ENCODE results near the gene ARID1A.

DNA sequence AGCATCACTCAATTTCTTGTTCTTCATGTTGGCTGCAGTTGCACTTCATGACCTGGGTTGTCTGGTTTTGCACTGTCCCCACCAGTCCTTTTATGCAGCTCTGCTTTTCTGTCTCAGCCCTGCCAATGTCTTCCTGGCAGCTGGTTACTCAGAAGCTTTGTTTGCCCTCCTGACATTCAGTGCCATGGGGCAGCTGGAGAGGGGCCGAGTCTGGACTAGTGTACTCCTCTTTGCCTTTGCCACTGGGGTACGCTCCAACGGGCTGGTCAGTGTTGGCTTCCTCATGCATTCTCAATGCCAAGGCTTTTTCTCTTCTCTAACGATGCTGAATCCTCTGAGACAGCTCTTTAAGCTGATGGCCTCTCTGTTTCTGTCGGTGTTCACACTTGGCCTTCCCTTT is 98.6 kb downstream of the ARID1A start:
- TF ChIP-seq, protein P1, sequence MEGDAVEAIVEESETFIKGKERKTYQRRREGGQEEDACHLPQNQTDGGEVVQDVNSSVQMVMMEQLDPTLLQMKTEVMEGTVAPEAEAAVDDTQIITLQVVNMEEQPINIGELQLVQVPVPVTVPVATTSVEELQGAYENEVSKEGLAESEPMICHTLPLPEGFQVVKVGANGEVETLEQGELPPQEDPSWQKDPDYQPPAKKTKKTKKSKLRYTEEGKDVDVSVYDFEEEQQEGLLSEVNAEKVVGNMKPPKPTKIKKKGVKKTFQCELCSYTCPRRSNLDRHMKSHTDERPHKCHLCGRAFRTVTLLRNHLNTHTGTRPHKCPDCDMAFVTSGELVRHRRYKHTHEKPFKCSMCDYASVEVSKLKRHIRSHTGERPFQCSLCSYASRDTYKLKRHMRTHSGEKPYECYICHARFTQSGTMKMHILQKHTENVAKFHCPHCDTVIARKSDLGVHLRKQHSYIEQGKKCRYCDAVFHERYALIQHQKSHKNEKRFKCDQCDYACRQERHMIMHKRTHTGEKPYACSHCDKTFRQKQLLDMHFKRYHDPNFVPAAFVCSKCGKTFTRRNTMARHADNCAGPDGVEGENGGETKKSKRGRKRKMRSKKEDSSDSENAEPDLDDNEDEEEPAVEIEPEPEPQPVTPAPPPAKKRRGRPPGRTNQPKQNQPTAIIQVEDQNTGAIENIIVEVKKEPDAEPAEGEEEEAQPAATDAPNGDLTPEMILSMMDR (conservative IDR thresholded peaks at IDR 0.05; ENCODE audit: low read depth in 2 of 2) = no peak
- TF ChIP-seq POLR2AphosphoS5 (IDR thresholded peaks at IDR 0.05; ENCODE audit: low read depth) (no peak), ZNF331 (CRISPR knock-in tag; IDR thresholded peaks at IDR 0.05; ENCODE audit: low read depth) (no peak), EZH2phosphoT487 (IDR thresholded peaks at IDR 0.05; ENCODE audit: unreplicated experiment) (no peak), NANOG (IDR thresholded peaks at IDR 0.05; ENCODE audit: borderline replicate concordance) (no peak)
- TF ChIP-seq, protein P2, sequence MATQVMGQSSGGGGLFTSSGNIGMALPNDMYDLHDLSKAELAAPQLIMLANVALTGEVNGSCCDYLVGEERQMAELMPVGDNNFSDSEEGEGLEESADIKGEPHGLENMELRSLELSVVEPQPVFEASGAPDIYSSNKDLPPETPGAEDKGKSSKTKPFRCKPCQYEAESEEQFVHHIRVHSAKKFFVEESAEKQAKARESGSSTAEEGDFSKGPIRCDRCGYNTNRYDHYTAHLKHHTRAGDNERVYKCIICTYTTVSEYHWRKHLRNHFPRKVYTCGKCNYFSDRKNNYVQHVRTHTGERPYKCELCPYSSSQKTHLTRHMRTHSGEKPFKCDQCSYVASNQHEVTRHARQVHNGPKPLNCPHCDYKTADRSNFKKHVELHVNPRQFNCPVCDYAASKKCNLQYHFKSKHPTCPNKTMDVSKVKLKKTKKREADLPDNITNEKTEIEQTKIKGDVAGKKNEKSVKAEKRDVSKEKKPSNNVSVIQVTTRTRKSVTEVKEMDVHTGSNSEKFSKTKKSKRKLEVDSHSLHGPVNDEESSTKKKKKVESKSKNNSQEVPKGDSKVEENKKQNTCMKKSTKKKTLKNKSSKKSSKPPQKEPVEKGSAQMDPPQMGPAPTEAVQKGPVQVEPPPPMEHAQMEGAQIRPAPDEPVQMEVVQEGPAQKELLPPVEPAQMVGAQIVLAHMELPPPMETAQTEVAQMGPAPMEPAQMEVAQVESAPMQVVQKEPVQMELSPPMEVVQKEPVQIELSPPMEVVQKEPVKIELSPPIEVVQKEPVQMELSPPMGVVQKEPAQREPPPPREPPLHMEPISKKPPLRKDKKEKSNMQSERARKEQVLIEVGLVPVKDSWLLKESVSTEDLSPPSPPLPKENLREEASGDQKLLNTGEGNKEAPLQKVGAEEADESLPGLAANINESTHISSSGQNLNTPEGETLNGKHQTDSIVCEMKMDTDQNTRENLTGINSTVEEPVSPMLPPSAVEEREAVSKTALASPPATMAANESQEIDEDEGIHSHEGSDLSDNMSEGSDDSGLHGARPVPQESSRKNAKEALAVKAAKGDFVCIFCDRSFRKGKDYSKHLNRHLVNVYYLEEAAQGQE (IDR thresholded peaks at IDR 0.05; ENCODE audit: unreplicated experiment) = no peak

All from GM23338 (cell line).